Activated T-cell treated with anti-CD3 and anti-CD28 coated beads for 4 hours (primary cell): Measurements from ENCODE around the gene GORASP2.

Source experiments
- DNase-seq: peaks from one replicate; pipeline ENCODE4 v3.0.0-alpha.2; 2020

GORASP2 gene

DNA sequence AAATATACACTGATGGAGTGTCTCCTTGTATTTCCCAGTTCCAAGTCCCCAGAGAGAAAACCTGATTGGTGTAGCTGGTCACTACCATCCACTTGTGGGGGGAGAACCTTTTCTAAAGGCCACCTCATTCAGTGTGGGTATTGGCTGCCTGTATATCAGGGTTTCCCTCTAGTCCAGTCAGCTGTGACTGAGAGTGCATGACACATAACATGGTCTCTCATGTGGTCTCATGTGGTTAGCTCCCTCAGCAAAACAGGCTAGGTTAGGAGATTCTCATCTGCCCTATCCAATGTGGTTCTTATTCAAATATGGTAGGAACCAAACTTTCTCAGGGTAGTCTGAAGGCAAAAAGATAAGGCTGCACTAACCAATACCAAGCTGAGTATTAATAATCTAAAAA lies 4.1 kb upstream of the GORASP2 start:
- no peak for DNase-seq

- no peak for DNase-seq
Observed at GRCh38 chr2:170925923-170926322, 3.1 kb upstream of the GORASP2 start.

DNA sequence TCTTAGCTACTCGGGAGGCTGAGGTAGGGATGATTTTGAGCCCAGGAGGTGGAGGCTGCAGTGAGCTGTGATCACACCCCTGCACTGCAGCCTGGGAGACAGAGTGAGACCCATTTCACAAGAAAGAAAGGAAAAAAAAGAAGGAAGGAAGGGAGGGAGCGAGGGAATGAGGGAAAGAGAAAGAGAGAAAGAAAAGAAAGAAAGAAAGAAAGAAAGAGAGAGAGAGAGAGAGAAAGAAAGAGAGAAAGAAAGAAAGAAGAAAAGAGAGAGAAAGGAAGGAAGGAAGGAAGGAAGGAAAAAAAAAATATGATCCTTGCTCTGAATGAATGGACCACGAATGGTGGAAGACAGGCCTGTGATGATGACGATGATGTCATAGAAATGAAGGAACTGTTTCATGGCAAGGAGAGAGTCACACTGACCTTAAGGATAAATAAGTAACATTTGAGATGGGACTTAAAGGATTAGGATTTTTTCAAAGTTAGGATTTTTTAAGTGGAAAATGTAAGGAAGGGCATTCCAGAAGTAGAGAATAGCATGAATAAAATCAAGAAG lies 2.2 kb upstream of the GORASP2 start:
- no peak for DNase-seq

DNA sequence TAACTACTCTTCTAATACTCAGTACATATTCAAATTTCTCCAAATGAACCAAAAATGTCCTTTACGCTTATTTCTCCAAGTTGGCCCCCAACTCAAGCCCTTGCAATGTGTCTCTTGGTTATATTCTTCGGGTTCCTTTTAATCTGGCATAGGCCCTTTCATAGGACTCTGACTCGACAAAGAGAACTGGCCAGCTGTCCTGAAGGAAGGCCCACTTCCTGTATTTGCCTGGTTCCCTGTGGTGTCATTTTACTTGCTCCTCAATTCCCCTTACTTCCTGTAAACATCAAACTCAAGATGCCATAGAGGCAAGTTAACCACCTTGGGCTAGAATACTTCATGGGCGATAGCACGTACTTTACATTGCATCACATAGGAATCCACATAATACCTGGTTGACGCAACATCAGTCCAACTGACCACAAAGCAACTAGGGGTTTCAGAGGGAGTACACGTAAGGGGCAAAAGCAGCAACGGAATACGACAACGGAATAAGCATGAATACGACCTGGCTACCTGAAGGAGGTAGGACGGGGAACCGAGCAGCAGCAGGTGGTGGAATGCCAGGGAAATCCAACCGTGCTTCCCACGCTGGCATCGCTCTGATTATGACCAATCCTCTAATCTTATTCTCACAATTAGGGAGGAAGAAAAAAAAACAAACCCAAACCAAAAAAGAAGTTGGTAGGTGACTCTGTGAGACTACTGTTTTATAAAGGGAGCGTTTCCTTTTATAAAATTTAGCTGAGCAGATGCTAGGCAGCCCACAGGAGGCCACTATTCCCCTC lies 823 bp upstream of the GORASP2 start:
- no peak for DNase-seq

- DNase-seq, result peak; percentile 24
Observed at GRCh38 chr2:170929686-170930050, 615 bp downstream of the GORASP2 start.

GRCh38 chr2:170930131-170930990 lies 1.3 kb downstream of the GORASP2 start:
- DNase-seq, result peak; percentile 38

DNA sequence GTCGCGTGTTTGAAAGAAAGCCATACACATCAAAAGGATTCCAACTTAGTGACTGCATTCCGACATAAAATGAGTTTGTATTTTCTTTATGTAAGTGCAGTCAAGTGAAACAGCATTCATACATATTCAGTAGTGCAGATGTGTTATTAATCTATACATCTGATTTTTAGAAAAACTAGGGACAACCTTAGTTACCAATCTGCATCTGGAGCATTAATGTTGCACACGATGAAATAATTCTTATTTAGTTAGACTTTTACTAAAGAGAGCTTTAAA lies 1.9 kb downstream of the GORASP2 start:
- no peak for DNase-seq

DNA sequence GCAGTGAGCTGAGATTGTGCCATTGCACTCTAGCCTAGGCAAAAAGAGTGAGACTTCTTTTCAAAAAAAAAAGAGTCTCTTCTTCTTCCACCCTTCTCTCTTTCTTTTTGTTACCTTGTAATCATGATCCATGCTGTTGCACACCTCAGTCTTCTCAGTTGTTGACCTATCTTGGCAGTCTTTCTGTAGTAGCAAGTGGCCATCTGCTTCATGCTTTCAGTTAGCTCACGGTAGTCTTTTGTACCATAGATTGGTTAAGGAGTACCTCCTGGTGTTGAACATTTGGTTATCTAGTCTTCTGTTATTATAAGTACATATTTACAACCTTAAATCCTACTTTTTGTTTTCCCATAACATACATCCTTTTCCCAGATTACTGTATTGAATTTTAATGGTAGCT lies 3.1 kb downstream of the GORASP2 start:
- no peak for DNase-seq

GRCh38 chr2:170932948-170933347 lies 3.9 kb downstream of the GORASP2 start:
- no peak for DNase-seq

DNA sequence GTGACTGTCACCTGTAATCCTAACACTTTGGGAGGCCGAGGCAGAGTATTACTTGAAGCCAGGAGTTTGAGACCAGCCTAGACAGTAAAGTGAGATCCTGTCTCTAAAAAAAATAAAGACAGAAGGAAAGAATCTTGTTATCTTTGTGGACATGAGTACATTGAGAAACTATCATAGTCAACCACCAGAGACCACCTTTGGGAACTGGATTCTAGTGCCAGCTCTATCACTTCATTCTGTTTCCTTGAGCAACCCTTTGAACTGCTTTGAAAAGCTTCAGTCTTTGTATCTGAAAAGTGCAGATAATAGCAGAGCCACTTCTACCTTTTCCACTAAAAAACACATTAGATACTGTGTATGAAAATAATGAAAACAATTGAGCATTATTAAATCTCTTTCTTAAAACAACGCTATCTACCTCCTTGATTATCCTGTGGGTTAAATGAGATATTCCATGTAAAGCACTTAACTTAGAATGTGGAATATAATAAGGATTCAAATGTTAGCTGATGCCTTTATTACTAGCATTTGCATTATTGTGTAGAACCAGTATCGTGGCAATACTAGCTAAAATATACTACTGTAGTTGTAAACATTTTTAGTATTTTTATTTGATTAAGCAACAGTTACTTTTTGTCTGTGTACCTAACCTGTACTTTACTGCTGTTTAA lies 8.8 kb downstream of the GORASP2 start:
- DNase-seq, result no peak

- no peak for DNase-seq
Observed at GRCh38 chr2:170940066-170940465, 11.0 kb downstream of the GORASP2 start.

DNA sequence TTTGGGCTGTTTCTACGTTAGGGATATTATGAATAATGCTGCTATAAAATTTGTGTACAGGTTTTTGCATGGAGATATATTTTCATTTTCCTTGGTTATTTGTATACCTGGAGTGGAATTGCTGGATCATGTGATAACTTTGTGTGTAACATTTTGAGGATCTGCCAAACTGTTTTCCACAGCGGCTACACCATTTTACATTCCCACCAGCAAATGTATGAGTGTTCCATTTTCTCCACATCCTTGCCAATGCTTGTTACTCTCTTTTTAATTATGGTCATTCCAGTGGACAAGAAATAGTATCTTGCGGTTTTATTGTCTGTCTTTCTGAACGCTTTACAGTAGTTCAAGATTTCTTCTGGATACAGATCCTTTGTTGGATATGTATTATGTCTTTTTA lies 13.6 kb downstream of the GORASP2 start:
- DNase-seq, result no peak

GRCh38 chr2:170943041-170943440 lies 14.0 kb downstream of the GORASP2 start:
- no peak for DNase-seq

DNA sequence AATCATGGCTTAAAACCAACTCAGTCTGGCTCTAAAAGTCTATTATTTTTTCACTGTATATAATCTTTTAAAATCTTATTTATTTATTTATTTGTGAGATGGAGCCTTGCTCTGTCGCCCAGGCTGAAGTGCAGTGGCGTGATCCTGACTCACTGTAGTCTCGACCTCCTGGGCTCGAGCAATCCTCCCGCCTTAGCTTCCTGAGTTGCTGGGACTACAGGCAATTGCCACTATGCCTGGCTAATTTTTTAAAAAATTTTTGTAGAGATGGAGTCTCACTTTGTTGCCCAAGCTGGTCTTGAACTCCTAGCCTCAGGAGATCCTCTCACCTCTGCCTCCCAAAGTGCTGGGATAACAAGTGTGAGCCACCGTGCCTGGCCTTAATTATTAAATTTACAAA lies 14.5 kb downstream of the GORASP2 start:
- no peak for DNase-seq

DNA sequence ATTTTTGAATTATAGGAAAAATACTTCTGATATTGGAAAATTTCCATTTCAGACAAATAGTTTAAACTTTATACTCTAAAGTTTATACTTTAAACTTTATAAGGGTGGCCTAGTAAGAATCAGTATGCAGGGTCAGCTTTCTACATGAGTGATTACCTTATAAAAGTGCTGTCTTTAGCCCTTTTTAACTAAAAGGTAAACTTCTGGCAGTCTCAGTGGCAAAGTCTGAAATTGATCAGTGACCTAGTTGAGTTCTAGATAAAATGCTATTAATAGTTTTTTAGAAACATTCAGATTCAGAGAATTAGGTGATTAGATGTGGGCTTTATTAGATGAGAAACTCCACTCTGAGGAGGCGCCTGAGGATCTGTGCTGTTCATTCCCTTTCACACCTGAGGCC lies 15.5 kb downstream of the GORASP2 start:
- no peak for DNase-seq

- DNase-seq, result no peak
Observed at GRCh38 chr2:170949415-170949814, 20.4 kb downstream of the GORASP2 start.

DNA sequence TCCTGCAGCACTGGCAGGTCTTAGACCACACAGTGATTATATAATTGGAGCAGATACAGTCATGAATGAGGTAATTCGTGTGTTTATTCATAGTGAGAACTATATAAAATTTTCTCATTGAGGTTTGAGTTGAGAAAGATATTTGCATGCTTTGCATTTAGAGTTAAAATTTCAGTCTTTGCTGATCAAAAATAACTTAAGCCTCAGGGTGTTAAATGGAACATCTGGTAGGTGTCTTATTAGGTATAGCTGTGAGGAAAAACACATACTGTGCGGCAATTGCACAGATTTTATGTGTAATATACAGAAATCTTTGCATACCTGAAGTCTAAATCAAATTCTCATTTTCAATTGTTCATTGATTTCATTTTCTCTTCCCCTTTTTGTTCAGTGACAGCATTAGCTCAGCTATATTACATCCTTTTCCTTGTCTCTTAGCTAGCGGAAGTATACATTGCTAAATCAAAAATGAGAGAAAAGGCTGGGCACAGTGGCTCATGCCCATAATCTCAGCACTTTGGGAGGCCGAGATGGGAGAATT lies 21.2 kb downstream of the GORASP2 start:
- no peak for DNase-seq

- DNase-seq, result no peak
Observed at GRCh38 chr2:170953941-170954340, 24.9 kb downstream of the GORASP2 start.

- no peak for DNase-seq
Observed at GRCh38 chr2:170963386-170963785, 34.3 kb downstream of the GORASP2 start.

DNA sequence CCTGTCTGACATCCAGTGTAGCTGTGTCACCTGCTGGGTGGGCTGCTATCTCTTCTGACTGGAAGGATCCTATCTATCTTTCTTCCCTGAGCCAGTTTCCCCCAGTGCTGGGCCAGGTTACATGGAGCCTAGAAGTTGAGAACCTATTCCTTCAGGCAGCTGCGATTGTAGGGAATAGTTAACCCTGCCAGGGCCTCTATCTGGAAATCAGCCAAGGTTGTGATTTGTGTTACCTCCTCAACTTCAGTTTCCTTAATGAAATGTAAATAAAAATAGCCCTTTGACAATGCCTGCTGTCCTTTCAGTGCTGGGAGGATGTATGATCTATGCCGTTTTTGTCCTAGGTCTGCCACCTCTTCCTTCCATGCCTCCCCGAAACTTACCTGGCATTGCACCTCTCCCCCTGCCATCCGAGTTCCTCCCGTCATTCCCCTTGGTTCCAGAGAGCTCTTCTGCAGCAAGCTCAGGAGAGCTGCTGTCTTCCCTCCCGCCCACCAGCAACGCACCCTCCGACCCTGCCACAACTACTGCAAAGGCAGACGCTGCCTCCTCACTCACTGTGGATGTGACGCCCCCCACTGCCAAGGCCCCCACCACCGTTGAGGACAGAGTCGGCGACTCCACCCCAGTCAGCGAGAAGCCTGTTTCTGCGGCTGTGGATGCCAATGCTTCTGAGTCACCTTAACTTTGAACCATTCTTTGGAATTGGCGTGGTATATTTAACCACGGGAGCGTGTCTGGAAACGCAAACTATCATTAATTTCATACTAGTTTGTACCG lies 36.6 kb downstream of the GORASP2 start:
- no peak for DNase-seq

DNA sequence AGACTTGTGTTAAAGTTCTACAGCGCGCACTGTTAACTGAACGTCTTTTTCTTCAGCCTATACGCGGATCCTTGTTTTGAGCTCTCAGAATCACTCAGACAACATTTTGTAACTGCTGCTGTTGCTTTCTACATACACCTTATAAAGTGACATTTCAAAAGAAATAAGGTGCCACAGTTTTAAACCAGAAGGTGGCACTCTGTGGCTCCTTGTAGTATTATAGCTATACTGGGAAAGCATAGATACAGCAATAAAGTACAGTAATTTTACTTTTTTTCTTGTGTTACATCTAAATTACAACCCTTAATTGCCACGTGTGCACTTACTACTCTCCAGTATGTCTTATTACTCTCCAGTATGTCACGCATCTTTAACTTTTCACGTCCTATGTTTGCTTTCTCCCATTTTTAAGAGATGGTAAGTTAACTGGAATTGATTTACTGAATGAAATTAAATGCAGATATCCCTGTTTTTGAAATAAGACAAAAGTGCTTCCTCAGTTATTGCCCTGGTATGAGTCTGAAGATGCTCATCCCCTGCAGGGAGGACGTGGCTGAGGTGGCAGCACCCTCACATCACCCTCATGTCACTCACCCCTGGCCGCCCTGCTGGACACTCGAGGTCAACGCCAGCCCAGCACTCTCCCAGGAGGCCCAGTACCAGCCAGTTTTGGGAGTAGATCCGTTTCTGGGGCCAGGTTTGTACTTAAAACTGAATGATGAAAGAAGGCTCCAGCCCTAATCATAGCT lies 37.8 kb downstream of the GORASP2 start:
- no peak for DNase-seq

DNA sequence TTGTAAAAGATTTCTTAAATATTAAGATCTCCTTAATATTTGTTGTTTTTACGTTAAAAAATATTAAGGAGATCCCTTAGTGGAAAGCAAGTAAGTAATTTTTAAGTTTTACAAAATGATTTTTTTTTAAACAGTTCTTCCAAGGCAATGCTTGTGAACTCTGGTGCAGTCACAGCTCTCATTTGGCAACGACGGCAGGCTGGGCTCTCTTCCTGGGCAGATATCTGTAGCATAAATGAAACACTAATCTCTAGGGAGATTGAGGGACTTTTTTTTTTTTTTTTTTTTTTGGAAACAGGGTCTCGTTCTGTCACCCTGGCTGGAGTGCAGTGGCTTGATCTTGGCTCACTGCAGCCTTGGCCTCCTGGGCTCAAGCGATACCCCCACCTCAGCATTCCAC lies 38.5 kb downstream of the GORASP2 start:
- DNase-seq, result no peak
